GM18507 (cell line): ENCODE measurements around the gene C12orf76.
"Not testable (repeated sequence)": the region's sequence is repeated elsewhere in the genome, so short reads cannot be mapped to it uniquely, and the experiment has no call there.

Experiments
- DNase-seq: peaks from one replicate; pipeline ENCODE4 v3.0.0; 2011; ENCODE audit warnings: low read depth; ENCODE audit not compliant: insufficient read length; ENCODE audit errors: extremely low spot score
- FAIRE-seq: peaks from 2 replicates; lab custom pipeline; 2011; peaks lifted over from hg19 to GRCh38; lab: Jason Lieb, UNC

C12orf76 gene, protein sequence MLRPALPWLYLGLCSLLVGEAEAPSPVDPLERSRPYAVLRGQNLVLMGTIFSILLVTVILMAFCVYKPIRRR

DNA sequence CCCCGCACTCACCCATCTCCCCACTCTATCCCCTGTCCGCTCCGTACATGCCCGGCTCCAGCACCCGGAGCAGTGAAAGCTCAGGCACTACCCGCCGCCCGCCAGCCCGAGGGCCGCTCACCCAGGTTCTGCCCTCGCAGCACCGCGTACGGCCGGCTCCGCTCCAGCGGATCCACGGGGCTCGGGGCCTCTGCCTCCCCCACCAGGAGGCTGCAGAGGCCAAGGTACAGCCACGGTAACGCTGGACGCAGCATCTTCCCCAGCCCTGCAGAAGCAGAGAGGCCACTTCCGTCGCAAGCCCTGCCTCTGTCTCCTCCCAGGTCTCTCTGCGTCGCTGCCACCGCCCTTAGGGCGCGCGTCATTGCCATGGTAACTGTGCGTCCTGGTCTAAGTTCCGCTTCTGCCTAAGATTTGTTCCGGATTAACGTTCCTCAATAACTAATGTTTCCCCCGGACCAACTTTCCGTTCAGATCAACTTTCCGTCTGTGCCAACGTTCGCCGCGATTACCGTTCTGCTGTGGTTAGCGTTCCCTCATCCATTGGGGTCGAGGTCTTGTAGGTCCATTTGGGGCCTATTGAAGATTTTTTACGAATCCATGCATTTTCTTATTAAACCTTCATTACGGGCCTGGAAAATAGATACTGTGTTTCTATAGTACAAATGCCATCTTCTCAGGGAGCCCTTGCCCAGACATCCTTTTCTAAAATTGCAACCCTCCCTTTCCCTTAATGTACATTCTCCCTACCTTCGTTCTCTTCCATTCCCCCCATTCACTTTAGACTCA, at the start of gene C12orf76:
TSS of gene C12orf76 (minus strand) at position 281 of the 786 bp plus-strand sequence. CDS start at position 254, 27 bp downstream.
- FAIRE-seq: peak; percentile 99
- peak; percentile 84 for DNase-seq

DNA sequence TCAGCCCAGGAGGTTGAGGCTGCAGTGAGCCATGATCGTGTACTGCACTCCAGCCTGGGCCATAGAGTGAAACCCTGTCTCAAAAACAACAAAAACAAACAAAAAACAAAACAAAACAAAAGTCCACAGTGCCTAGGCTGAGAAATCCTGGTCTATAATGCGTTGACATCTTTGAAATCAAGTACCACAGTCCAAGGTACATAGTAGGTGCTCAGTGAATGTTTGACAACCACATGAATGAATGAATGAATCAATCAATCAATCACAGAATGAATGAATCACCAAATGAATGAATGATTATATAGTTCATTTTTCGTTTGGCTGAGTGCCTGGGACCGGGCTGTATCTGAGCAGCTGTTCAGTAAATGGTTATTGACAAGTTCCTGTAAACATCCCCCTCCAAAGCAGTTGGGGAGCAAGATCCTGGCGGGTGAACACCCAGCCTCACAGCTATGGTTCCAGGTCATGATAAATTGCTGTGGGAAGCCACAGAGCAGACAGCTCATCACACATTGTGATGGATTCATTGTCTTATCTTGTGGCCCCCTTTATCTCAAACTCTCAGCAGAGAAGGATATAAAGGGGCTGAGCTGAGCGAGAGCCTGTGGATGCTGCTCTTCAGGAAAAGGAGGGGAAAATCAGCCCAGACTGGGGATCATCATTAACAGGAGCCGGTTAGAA, 45.4 kb upstream of the C12orf76 start:
- FAIRE-seq: no peak

DNA sequence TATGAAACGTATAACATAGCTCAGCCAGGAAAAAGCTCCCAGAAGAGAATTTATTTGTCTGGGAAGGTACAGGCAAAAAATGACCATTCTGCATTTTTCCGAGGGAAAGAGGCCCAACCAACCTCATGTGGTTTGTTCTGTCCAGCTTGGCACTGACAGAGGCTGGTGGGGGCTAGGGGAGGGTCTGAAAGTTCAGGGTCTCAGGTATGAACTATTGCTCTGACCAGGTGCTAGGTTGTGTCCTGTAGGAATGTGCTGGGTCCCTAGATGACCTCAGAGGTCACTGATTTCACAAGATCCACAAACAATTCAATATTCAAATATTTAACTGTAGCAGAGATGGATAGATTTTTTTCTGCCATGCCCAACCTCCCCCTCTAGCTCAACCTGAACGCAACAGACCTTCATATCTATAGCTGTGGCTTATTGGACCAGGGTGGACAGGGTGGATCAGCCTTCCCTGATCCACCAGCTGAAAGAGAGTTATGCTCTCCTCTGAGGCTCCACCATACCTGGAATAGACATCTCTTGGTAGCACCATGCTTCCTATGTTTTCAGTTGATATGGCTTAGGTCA, 42.9 kb upstream of the C12orf76 start:
- DNase-seq (no peak), FAIRE-seq (no peak)

More for the DNA sequence above, 45.4 kb upstream of the C12orf76 start:
- DNase-seq: no peak

DNA sequence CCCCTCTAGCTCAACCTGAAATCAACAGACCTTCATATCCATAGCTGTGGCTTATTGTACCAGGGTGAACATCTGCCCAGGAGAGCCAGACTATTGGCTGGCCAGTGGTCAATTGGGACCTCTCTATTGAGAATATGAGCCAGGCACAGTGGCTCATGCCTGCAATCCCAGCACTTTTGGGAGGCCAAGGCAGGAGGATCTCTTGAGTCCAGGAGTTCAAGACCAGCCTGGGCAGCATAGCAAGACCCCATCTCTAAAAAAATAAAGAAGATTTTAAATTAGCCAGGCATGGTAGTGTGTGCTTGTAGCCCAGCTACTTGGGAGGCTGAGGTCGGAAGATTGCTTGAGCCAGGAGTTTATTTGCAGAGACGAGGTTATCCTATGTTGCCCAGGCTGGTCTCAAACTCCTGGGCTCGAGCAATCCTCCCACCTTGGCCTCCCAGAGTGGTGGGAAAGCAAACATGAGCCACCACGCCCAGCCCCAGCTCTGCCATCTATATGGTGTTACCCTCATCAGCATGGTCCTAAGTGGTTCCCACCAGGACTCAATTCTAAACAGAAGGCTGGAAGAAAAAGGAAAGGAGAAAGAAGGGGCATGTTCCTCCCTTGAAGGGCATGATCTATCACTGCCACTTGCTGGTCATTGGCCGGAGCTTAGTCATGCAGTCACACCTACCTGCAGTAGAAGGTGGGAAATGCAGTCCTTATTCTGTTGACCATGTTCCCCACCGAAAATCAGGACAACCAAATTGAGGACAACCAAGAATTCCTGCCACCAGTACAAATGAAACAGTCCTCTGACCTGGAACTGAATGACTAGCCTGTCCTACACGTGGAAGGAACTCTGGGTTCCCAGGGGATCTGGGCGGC, 42.2 kb upstream of the C12orf76 start:
- DNase-seq: no peak
- no peak for FAIRE-seq

DNA sequence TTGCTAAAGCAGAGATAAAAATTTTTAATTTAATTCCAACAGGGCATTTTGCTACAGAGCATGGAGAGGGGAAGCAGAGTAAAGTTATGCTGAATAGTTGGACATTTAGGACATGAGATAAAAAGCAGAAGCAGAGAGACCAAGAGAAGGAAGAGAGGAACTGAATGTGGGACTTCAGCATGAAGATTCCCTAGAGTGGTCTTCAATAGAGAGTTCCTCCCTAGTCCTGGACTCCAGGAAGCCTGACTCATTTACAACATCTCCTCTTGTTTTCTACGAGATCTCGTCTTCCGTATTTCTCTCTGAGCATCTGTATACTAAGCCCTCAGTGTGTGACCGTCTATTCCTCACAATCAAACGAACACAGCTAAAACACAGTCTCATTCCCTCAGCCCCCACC, 40.6 kb upstream of the C12orf76 start:
- no peak for FAIRE-seq
- DNase-seq: no peak

DNA sequence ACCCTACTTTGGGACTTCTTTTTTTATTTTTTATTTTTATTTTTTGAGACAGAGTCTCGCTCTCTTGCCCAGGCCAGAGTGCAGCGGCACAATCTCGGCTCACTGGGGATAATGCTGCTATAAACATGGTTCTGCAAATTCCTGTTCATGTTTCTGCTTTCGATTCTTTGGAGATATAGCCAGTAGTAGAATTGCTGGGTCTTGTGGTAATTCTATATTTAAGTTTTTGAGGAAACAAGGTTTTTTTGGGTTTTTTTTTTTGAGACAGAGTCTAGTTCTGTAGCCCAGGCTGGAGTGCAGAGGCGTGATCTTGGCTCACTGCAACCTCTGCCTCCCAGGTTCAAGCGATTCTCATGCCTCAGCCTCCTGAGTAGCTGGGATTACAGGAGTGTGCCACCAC, 39.9 kb upstream of the C12orf76 start:
- not testable (repeated sequence) for DNase-seq, FAIRE-seq

DNA sequence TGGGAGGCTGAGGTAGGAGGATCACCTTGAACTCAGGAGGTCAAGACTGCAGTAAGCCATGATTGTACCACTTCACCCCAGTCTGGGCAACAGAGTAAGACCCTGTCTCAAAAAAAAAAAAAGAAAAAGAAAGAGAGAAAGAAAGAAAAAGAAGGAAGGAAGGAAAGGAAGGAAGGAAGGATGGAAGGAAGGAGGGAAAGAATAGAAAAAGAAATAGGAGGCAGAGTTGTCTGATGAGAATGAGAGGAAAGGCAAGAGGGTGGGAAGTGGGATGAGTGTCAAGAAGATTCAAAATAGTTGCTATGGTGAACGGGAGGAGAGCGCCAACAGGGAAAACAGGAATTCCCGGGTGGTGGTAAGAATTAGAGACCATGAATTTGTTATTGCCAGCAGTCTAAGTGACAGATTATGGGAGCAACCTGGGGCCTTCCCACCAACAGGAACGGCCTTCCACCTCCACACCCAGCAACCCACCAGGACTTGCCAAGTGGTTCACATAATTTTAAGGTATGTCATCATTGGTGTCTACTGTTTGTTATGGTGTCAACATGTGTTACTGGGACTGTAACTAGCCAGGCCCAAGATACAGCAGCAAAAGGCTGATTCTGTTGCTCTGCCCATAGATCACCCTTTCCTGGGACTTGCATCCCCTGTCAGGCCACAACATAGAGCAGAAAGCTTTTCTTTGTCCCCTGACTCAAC, 36.1 kb upstream of the C12orf76 start:
- DNase-seq (no peak), FAIRE-seq (no peak)

DNA sequence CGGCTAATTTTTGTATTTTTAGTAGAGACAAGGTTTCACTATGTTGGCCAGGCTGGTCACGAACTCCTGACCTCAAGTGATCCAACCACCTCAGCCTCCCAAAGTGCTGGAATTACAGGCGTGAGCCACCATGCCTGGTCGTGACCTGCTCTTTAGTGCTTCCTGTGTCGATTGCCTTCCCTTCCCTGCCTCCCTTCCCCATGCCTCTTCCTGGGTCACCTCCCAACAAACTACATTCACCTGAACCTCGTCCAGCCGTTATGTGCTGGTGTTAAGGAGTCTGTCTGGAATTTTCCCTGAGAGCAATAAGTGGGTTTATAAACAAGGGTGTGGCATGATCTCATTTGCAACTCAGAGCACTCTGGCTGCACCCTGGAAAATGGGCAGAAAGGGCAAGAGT, 32.1 kb upstream of the C12orf76 start:
- DNase-seq: no peak
- FAIRE-seq: no peak

DNA sequence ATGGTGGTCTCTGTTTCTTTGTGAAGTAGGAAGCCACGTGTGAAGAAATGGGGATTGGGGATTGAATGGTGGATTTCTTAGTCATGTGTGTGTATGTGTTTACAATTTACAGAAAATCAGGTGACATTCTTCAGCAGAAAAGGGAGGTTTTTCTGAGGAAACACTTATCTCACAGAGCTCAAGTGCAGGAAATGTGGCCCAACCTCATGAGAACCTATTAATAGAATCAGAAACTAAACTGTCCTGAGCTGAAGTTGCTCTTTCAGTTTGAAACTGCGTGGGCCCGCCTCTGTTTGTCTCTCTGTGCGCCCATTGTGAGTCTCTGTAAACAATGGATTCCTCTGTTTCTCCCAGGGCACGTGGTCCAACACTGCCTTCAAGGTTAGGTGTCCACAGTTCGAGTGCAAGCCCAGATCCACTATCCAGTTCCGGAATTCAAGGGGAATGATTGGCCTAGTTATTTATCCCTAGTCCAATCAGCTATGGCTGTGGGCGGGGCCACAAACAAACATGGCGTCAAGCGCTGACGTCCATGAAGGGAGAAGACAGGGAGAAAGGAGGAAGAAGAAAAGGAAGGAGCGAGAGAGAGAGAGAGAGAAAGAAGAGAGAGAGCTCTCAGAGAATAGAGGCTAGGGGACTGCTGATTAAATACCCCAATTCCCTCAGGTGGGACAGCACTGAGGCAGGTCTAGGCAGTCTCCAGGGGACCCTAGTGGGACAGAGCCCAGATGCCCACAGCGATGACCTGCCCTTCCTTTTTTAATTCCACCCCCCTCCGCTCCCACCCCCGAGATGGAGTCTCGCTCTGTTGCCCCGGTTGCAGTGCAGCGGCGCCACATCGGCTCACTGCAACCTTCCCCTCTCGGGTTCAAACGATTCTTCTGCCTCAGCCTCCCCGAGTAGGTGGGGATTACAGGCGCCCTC, 31.4 kb upstream of the C12orf76 start:
- peak; percentile 68 for DNase-seq
- peak; percentile 98 for FAIRE-seq

DNA sequence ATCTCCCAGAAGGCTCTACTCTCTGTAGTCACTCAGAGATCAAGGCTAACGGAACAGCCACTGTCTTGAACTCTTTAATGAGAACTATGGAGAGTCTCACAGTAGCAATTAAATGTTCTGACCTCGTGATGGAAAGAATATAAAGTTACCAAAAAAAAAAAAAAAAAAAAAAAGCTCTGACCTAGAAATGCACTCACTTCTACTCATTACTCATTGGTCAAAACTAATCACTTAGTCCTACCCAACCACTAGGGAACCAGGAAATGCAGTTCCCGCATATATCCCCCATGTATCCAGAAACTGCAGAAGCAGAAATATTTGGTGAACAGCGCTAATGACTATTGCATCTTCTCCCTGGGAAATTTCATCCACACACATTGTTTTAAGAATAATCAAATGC, 29.5 kb upstream of the C12orf76 start:
- no peak for FAIRE-seq
- no peak for DNase-seq

DNA sequence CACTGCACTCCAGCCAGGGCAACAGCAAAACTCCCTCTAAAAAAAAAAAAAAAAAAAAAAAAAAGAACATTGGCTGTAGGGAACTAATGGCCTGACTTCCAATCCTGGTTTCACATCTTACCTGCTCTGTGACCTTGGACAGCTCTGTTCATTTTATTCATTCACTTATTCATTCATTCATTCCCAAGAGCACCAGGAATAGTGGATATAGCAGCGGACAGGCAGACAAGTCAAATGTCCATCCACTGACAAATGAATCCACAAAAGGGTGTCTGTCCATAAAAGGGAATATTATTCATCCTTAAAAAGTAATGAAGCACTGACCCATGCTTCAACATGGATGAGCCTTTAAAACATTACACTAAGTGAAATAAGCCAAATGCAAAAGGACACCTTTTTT, 27.6 kb upstream of the C12orf76 start:
- DNase-seq: no peak
- no peak for FAIRE-seq

DNA sequence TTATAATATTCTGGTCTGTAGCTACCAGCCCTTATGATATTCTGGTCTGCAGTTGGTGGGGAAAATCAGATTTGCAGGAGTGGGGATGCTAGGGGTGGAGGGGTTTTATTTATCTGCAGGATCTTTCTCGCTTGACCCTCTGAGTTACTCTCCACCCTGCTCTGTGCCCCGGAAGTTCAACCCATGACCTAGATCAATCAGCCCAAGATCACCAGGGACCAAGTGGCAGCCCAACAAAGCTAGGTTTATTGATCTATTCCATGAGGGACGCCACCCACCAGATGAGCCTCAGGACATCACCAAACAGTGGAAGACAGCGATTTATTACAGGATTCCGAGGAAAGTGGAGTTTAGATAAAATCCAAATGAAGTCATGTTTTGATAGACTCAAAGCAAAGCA, 25.8 kb upstream of the C12orf76 start:
- no peak for DNase-seq
- FAIRE-seq: no peak

DNA sequence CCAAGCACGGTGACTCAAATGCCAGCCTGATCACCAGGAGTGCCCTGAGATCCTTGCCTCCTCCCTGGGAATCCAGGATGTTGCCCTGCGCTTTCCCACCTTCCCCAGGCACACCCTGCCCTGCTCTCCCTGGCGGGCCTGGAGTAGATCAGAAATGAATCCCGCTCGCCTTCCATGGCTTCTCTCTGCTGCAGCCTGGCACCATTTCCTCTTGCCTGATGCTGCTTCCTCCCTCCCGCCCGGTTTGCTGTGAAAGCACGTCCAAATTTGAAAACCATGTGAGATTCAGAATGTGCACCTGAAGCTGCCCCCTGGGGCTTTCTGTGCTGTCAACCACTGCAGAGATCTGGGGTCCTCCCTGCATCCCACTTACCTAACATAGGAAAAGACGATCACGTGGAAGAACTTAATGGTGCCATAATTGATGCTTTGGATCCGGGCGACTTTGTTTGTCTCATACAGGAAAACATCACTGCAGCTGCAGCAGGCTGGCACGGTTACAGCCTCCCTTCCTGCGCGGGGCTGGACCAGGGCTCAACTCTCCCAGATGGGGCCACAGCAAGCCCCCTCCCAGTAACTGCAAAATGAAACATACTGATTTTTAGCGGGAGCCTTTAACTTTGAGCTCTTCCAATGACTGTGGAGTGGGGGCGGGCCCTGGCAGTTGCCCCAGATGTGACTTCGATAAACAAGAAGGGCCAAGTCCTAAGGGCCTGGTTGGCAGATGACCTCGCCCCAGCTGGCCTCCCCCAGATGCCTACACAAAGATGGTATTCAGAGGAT, 24.9 kb upstream of the C12orf76 start:
- peak; percentile 44 for FAIRE-seq
- no peak for DNase-seq

DNA sequence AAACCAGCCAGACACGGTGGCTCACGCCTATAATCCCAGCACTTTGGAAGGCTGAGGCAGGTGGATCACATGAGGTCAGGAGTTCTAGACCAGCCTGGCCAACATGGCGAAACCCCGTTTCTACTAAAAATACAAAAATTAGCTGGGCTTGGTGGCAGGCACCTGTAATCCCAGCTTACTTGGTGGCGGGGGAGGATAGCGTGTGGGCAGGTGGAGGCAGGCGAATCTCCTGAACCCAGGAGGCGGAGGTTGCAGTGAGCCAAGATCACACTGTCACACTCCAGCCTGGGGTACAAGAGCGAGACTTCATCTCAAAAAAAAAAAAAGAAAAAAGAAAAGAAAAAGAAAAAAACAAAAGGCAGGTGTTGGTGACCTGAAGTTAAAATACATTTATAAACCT, 24.3 kb upstream of the C12orf76 start:
- not testable (repeated sequence) for DNase-seq, FAIRE-seq

DNA sequence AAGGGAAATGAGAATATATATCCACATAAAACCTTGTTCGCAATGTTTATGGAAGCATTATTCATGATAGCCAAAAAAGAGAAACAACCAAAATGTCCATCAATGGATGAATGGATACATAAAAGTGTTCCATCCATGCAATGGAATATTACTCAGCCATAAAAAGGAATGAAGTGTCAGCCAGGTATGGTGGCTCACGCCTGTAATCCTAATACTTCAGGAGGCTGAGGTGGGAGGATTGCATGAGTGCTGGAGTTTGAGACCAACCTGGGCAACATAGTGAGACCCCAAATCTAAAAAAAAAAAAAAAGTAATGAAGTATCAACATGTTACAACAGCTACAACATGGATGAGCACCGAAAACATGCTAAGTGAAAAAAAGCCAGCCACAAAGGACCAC, 23.6 kb upstream of the C12orf76 start:
- FAIRE-seq (no peak), DNase-seq (no peak)

DNA sequence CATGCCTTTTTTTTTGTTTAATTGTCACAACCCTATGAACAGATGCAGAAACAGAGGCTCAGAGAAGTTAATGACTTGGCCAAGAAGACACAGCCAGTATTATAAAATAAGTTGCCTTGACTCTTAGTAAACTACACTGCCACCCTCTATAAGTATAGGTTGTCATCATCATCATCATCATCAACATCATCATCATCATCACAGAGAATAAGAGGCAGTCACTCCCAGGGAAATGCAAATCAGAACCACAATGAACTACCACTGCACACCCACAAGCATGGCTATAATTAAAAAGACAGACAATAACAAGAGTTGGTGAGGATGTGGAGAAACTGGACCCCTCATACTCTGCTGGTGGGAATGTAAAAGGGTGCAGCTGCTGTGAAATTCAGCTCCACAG, 23.2 kb upstream of the C12orf76 start:
- no peak for DNase-seq
- no peak for FAIRE-seq

DNA sequence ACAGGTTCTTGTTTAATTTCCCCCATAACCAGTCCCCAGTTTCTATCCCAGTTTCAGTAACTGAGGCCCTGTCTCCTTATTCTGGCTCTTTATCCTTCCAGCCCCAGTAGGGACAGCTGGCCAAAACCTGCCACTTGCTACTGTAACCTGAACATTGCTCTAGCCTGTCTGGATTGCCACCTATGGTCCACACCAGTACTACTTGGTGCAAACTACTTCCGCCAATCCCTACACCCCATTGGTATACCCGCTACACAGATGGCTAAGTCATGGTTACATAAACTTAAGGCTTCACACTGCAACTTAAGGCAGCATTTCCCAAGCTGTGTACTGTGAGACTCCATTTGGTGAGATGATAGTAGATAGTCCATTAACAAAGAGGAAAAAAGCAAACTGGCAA, 20.3 kb upstream of the C12orf76 start:
- no peak for FAIRE-seq
- no peak for DNase-seq
